HL-60/S4 treated with phorbol 12-myristate 13-acetate at 8.2 ng/mL for 4 days and 3 days (cell line): Measurements from ENCODE around the gene IRF3.

ENCODE experiments used
- in situ Hi-C: fragments of 300-500 bp; cut with MboI; formaldehyde crosslinking; loops from 2 replicates; pipeline ENCODE4 v1.15.0; 2022; ENCODE audit warnings: low sequenced_read_pairs

The IRF3 gene

GRCh38 chr19:49665351-49666119, at the start of gene IRF3, which contains the start of gene BCL2L12:
Gene IRF3, minus strand, starts transcription at chr19:49665857. Its CDS starts 1,019 bp downstream, at chr19:49664838.
Gene BCL2L12, plus strand, starts transcription at chr19:49665933. Its CDS starts 760 bp downstream, at chr19:49666693.
- in situ Hi-C loops, result no loop called here

- in situ Hi-C loops, result no loop called here
Observed at GRCh38 chr19:49713236-49713845, 47.7 kb upstream of the IRF3 start.

GRCh38 chr19:49712397-49712859, 46.8 kb upstream of the IRF3 start:
- in situ Hi-C loops, result no loop called here

- in situ Hi-C loops, result no loop called here
Observed at GRCh38 chr19:49710372-49710951, 44.8 kb upstream of the IRF3 start.

GRCh38 chr19:49705919-49706318, 40.3 kb upstream of the IRF3 start:
- in situ Hi-C loops, result no loop called here

- in situ Hi-C loops, result no loop called here
Observed at GRCh38 chr19:49704888-49705642, 39.4 kb upstream of the IRF3 start.

- in situ Hi-C loops, result no loop called here
Observed at GRCh38 chr19:49701271-49701786, 35.7 kb upstream of the IRF3 start.

- in situ Hi-C loops, result no loop called here
Observed at GRCh38 chr19:49700563-49700962, 34.9 kb upstream of the IRF3 start.

- in situ Hi-C loops, result no loop called here
Observed at GRCh38 chr19:49699364-49699763, 33.7 kb upstream of the IRF3 start.

- in situ Hi-C loops, result no loop called here
Observed at GRCh38 chr19:49696865-49697264, 31.2 kb upstream of the IRF3 start.

GRCh38 chr19:49696115-49696514, 30.5 kb upstream of the IRF3 start:
- in situ Hi-C loops, result no loop called here

GRCh38 chr19:49692147-49692506, 26.5 kb upstream of the IRF3 start:
- in situ Hi-C loops, result no loop called here

GRCh38 chr19:49691243-49692146, 25.8 kb upstream of the IRF3 start:
- in situ Hi-C loops, result no loop called here

GRCh38 chr19:49690656-49691242, 25.1 kb upstream of the IRF3 start, which contains the start of gene CPT1C:
Gene CPT1C, plus strand, starts transcription at chr19:49691116. Its CDS starts 1,137 bp downstream, at chr19:49692253.
- in situ Hi-C loops, result no loop called here

GRCh38 chr19:49690079-49690655, 24.5 kb upstream of the IRF3 start:
- in situ Hi-C loops, result no loop called here

- in situ Hi-C loops, result no loop called here
Observed at GRCh38 chr19:49689133-49690078, 23.7 kb upstream of the IRF3 start, which contains the start of gene ADM5. Gene ADM5, plus strand, starts transcription at chr19:49689594. Its CDS starts 244 bp downstream, at chr19:49689838.

GRCh38 chr19:49688531-49689132, 23.0 kb upstream of the IRF3 start:
- in situ Hi-C loops, result no loop called here
